Measurements from ENCODE around the gene PPP1R1C. TPM values are rescaled to one million over a fixed set of nuclear protein-coding genes. Genes with fewer than 3 reads are reported as not detected.

The PPP1R1C gene
- total and polyA plus RNA-seq, 2 donors from 2014 or later = 2.5 TPM

GRCh38 chr2:182144041-182144775 is 158.6 kb downstream of the PPP1R1C start:
- H3K4me3 ChIP-seq (ENCODE audit: low read length in 3 of 3) = no peak overlapping the region
- H3K36me3 ChIP-seq (ENCODE audit: control insufficient read depth in 2 of 3, insufficient read depth in 3 of 3, low read length in 3 of 3) = no peaks in the 10 kb centered on the region
- TF ChIP-seq CTCF (IDR thresholded peaks at IDR 0.05; ENCODE audit: borderline replicate concordance, extremely low read depth, insufficient read depth) = no peak
- no peaks in the 10 kb centered on the region for H3K4me1 ChIP-seq (ENCODE audit: control insufficient read depth in 2 of 3, insufficient read depth in 2 of 3, low read depth in 1 of 3, low read length in 3 of 3)
- H3K9me3 ChIP-seq (ENCODE audit: control insufficient read depth in 2 of 3, insufficient read depth in 1 of 3, low read length in 3 of 3) = no peaks in the 10 kb centered on the region
- H3K27ac ChIP-seq (ENCODE audit: low read depth in 2 of 2, low read length in 2 of 2) = no peak overlapping the region
- no peaks in the 10 kb centered on the region for H3K27me3 ChIP-seq (ENCODE audit: control insufficient read depth, insufficient read depth, low read length)
- DNase-seq (no peak), FAIRE-seq (no peak)
- H3K9ac ChIP-seq (ENCODE audit: low read length in 3 of 3) = no peak overlapping the region
- intact Hi-C loops (cut with DNase I) = no loop called here

- Histone ChIP-seq H3K36me3 (ENCODE audit: control insufficient read depth in 2 of 3, insufficient read depth in 3 of 3, low read length in 3 of 3) (no peaks in the 10 kb centered on the region), H3K27me3 (ENCODE audit: control insufficient read depth, insufficient read depth, low read length) (no peaks in the 10 kb centered on the region), H3K4me3 (ENCODE audit: low read length in 3 of 3) (no peak overlapping the region), H3K27ac (ENCODE audit: low read depth in 2 of 2, low read length in 2 of 2) (no peak overlapping the region), H3K4me1 (ENCODE audit: control insufficient read depth in 2 of 3, insufficient read depth in 2 of 3, low read depth in 1 of 3, low read length in 3 of 3) (no peaks in the 10 kb centered on the region), H3K9me3 (ENCODE audit: control insufficient read depth in 2 of 3, insufficient read depth in 1 of 3, low read length in 3 of 3) (no peaks in the 10 kb centered on the region), H3K9ac (ENCODE audit: low read length in 3 of 3) (no peak overlapping the region)
- FAIRE-seq (no peak), DNase-seq (no peak)
- intact Hi-C loops (cut with DNase I) = no loop called here
- TF ChIP-seq CTCF (IDR thresholded peaks at IDR 0.05; ENCODE audit: borderline replicate concordance, extremely low read depth, insufficient read depth) = no peak
Measured at GRCh38 chr2:182144776-182145165, 159.1 kb downstream of the PPP1R1C start.

GRCh38 chr2:182148344-182148743 is 162.7 kb downstream of the PPP1R1C start:
- Histone ChIP-seq H3K9ac (ENCODE audit: low read length in 3 of 3) (no peak overlapping the region), H3K27ac (ENCODE audit: low read depth in 2 of 2, low read length in 2 of 2) (no peak overlapping the region), H3K4me1 (ENCODE audit: control insufficient read depth in 2 of 3, insufficient read depth in 2 of 3, low read depth in 1 of 3, low read length in 3 of 3) (no peaks in the 10 kb centered on the region), H3K36me3 (ENCODE audit: control insufficient read depth in 2 of 3, insufficient read depth in 3 of 3, low read length in 3 of 3) (no peaks in the 10 kb centered on the region), H3K9me3 (ENCODE audit: control insufficient read depth in 2 of 3, insufficient read depth in 1 of 3, low read length in 3 of 3) (no peaks in the 10 kb centered on the region), H3K27me3 (ENCODE audit: control insufficient read depth, insufficient read depth, low read length) (no peaks in the 10 kb centered on the region), H3K4me3 (ENCODE audit: low read length in 3 of 3) (no peak overlapping the region)
- FAIRE-seq (no peak), DNase-seq (no peak)
- TF ChIP-seq CTCF (IDR thresholded peaks at IDR 0.05; ENCODE audit: borderline replicate concordance, extremely low read depth, insufficient read depth) = no peak
- intact Hi-C loops (cut with DNase I) = no loop called here

- no peak for TF ChIP-seq CTCF (IDR thresholded peaks at IDR 0.05; ENCODE audit: borderline replicate concordance, extremely low read depth, insufficient read depth)
- Histone ChIP-seq H3K4me1 (ENCODE audit: control insufficient read depth in 2 of 3, insufficient read depth in 2 of 3, low read depth in 1 of 3, low read length in 3 of 3) (no peaks in the 10 kb centered on the region), H3K9me3 (ENCODE audit: control insufficient read depth in 2 of 3, insufficient read depth in 1 of 3, low read length in 3 of 3) (no peaks in the 10 kb centered on the region), H3K9ac (ENCODE audit: low read length in 3 of 3) (no peak overlapping the region), H3K36me3 (ENCODE audit: control insufficient read depth in 2 of 3, insufficient read depth in 3 of 3, low read length in 3 of 3) (no peaks in the 10 kb centered on the region), H3K27me3 (ENCODE audit: control insufficient read depth, insufficient read depth, low read length) (no peaks in the 10 kb centered on the region), H3K27ac (ENCODE audit: low read depth in 2 of 2, low read length in 2 of 2) (no peak overlapping the region), H3K4me3 (ENCODE audit: low read length in 3 of 3) (no peak overlapping the region)
- intact Hi-C loops (cut with DNase I) = no loop called here
- FAIRE-seq = no peak
- DNase-seq = no peak
Measured at GRCh38 chr2:182163878-182164277, 178.2 kb downstream of the PPP1R1C start.

All from kidney (tissue), 14 donors.